Measurements from ENCODE around the gene BCAR1. TPM values are rescaled to one million over a fixed set of nuclear protein-coding genes. Genes with fewer than 3 reads are reported as not detected.
A peak's percentile ranks its signal among the peaks of the same experiment; 100 is the strongest.

The BCAR1 gene
- total and polyA plus RNA-seq, 2 of the 13 experiments (the other 11 are each of a cell fraction or from before 2014, with no cell fraction given), result 48.1 to 51.7 TPM

DNA sequence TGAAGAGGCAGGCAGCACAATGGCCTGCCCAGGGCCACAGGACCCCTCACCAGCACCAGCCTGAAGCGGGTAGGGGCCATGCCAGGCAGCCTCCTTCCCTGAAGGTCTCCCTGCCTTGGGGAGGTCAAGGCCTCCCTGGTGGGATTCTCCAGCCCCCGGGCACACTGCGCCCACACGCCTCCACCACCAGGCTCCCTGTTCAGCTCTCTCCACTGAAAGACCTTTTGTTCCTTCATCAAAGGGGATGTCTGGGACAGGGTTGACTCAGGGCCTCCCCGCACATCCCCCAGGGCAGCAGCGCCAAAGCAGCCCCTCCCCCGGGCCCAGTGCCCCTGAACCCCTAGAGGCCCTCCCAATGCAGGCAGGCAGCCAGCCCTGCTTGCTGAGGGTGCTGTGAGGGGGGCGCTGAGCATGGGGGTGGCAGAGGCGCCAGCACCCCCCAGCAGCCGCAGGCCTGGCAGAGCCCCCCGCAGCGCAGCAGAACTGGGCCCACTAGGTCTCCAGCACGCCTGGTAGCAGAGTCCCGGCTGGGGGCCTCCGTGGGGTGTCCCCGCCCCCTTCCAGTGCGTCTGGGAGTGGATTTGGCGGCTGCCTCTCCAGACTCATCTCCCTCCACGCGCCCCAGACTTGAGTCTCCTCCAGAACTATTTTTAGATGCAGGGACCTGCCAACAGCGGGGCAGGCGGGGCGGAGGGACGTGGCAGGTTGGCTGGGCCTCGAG is 13.1 kb downstream of the BCAR1 start (continued):
- TF ChIP-seq ZNF235 (CRISPR knock-in tag; IDR thresholded peaks at IDR 0.05; ENCODE audit: borderline replicate concordance) (no peak), CBX1 (IDR thresholded peaks at IDR 0.05; ENCODE audit: low read depth) (no peak), RFX5 (IDR thresholded peaks at IDR 0.05; ENCODE audit: low read depth, low read length) (no peak), HNRNPL (IDR thresholded peaks at IDR 0.05; ENCODE audit: low read depth, low read length) (peak; percentile 99), MAZ (IDR thresholded peaks at IDR 0.05; ENCODE audit: borderline replicate concordance, low read depth, low read length) (no peak), MAZ (CRISPR knock-in tag; IDR thresholded peaks at IDR 0.05; ENCODE audit: low read depth) (0 out of 2 replicates have a peak, but pooled peaks have one; percentile 14), EP300 (IDR thresholded peaks at IDR 0.05; ENCODE audit: low read depth in 2 of 2, low read length in 2 of 2) (peak in 1 of 2 experiments; percentile 65; a peak in 3 of 4 replicates), EP300 (CRISPR knock-in tag; IDR thresholded peaks at IDR 0.05; ENCODE audit: borderline replicate concordance) (peak; percentile 40; the same call in 1 of the 2 replicates), REXO4 (CRISPR knock-in tag; IDR thresholded peaks at IDR 0.05; ENCODE audit: borderline replicate concordance) (no peak), ETS1 (CRISPR knock-in tag; IDR thresholded peaks at IDR 0.05) (no peak), TSC22D2 (CRISPR knock-in tag; IDR thresholded peaks at IDR 0.05; ENCODE audit: borderline replicate concordance) (no peak), SMARCE1 (IDR thresholded peaks at IDR 0.05; ENCODE audit: borderline replicate concordance) (no peak), HOXA5 (CRISPR knock-in tag; IDR thresholded peaks at IDR 0.05) (no peak), ZNF713 (CRISPR knock-in tag; IDR thresholded peaks at IDR 0.05) (0 out of 2 replicates have a peak, but pooled peaks have one; percentile 31), STAG1 (CRISPR knock-in tag; IDR thresholded peaks at IDR 0.05) (no peak), ZNF782 (CRISPR knock-in tag; IDR thresholded peaks at IDR 0.05; ENCODE audit: borderline replicate concordance) (no peak), NKX3-1 (CRISPR knock-in tag; IDR thresholded peaks at IDR 0.05) (no peak), ZNF296 (CRISPR knock-in tag; conservative IDR thresholded peaks at IDR 0.05) (no peak), ZNF501 (CRISPR knock-in tag; IDR thresholded peaks at IDR 0.05) (no peak), AHR (CRISPR knock-in tag; IDR thresholded peaks at IDR 0.05) (no peak)
- TF ChIP-seq, protein P1, sequence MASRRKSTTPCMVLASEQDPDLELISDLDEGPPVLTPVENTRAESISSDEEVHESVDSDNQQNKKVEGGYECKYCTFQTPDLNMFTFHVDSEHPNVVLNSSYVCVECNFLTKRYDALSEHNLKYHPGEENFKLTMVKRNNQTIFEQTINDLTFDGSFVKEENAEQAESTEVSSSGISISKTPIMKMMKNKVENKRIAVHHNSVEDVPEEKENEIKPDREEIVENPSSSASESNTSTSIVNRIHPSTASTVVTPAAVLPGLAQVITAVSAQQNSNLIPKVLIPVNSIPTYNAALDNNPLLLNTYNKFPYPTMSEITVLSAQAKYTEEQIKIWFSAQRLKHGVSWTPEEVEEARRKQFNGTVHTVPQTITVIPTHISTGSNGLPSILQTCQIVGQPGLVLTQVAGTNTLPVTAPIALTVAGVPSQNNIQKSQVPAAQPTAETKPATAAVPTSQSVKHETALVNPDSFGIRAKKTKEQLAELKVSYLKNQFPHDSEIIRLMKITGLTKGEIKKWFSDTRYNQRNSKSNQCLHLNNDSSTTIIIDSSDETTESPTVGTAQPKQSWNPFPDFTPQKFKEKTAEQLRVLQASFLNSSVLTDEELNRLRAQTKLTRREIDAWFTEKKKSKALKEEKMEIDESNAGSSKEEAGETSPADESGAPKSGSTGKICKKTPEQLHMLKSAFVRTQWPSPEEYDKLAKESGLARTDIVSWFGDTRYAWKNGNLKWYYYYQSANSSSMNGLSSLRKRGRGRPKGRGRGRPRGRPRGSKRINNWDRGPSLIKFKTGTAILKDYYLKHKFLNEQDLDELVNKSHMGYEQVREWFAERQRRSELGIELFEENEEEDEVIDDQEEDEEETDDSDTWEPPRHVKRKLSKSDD (CRISPR knock-in tag; IDR thresholded peaks at IDR 0.05; ENCODE audit: low read depth), result no peak; the same call in 1 of the 2 replicates
- TF ChIP-seq, protein P2, sequence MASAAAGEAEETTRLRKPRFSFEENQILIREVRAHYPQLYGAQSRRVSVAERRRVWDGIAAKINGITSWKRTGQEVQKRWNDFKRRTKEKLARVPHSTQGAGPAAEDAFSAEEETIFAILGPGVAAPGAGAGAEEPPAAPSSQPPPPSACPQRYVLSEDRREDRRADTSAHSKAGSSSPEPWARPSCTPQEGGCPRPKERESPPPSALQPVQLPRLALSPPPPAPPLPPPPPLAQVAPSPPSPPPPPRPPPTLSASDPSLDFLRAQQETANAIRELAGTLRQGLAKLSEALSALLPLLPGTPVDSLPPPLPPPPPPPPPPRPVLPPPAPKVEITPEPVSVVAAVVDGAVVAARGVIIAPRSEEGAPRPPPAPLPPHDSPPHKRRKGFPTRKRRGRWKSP (CRISPR knock-in tag; IDR thresholded peaks at IDR 0.05), result no peak
- TF ChIP-seq, protein P3, sequence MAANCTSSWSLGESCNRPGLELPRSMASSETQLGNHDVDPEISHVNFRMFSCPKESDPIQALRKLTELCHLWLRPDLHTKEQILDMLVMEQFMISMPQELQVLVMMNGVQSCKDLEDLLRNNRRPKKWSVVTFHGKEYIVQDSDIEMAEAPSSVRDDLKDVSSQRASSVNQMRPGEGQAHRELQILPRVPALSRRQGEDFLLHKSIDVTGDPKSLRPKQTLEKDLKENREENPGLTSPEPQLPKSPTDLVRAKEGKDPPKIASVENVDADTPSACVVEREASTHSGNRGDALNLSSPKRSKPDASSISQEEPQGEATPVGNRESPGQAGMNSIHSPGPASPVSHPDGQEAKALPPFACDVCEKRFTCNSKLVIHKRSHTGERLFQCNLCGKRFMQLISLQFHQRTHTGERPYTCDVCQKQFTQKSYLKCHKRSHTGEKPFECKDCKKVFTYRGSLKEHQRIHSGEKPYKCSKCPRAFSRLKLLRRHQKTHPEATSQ (CRISPR knock-in tag; IDR thresholded peaks at IDR 0.05; ENCODE audit: borderline replicate concordance), result no peak

All from HepG2 (cell line).